SHP77 treated with DMSO at 0.1 percent for 48 hours (cell line): ENCODE measurements around the gene MPP2.
A peak's percentile ranks its signal among the peaks of the same experiment; 100 is the strongest.
"Not testable (repeated sequence)": the region's sequence is repeated elsewhere in the genome, so short reads cannot be mapped to it uniquely, and the experiment has no call there.

Source experiments
- DNase-seq: peaks from one replicate; lab custom pipeline; 2025; lab: John Stamatoyannopoulos, UW

MPP2 gene

GRCh38 chr17:43928609-43929008 is 21.3 kb upstream of the MPP2 start:
- no peak for DNase-seq

- DNase-seq = not testable (repeated sequence)
Measured at GRCh38 chr17:43927929-43928328, 20.6 kb upstream of the MPP2 start.

- no peak for DNase-seq
Measured at GRCh38 chr17:43927060-43927864, 19.9 kb upstream of the MPP2 start.

GRCh38 chr17:43924558-43924957 is 17.2 kb upstream of the MPP2 start:
- DNase-seq = no peak

- no peak for DNase-seq
Measured at GRCh38 chr17:43920500-43921095, 13.3 kb upstream of the MPP2 start.

GRCh38 chr17:43918026-43918389 is 10.7 kb upstream of the MPP2 start:
- DNase-seq = no peak

- DNase-seq = no peak
Measured at GRCh38 chr17:43917348-43918025, 10.2 kb upstream of the MPP2 start.

- DNase-seq = no peak
Measured at GRCh38 chr17:43917016-43917347, 9.6 kb upstream of the MPP2 start.

- no peak for DNase-seq
Measured at GRCh38 chr17:43916385-43916784, 9.0 kb upstream of the MPP2 start.

GRCh38 chr17:43915559-43915958 is 8.2 kb upstream of the MPP2 start:
- DNase-seq = no peak

GRCh38 chr17:43914451-43914850 is 7.1 kb upstream of the MPP2 start:
- no peak for DNase-seq

GRCh38 chr17:43913584-43913983 is 6.2 kb upstream of the MPP2 start:
- no peak for DNase-seq

- DNase-seq = no peak
Measured at GRCh38 chr17:43912635-43913304, 5.4 kb upstream of the MPP2 start.

- DNase-seq = no peak
Measured at GRCh38 chr17:43911904-43912303, 4.6 kb upstream of the MPP2 start.

GRCh38 chr17:43909537-43910231 is 2.3 kb upstream of the MPP2 start:
- DNase-seq = no peak

- DNase-seq = peak; percentile 76
Measured at GRCh38 chr17:43907998-43908721, 824 bp upstream of the MPP2 start.

GRCh38 chr17:43906951-43907424 is 348 bp downstream of the MPP2 start:
- no peak for DNase-seq

GRCh38 chr17:43905985-43906852 is 1.1 kb downstream of the MPP2 start:
- DNase-seq = peak; percentile 48

- no peak for DNase-seq
Measured at GRCh38 chr17:43905400-43905984, 1.8 kb downstream of the MPP2 start.
